ENCODE results near the gene FAM20C.

The FAM20C gene

DNA sequence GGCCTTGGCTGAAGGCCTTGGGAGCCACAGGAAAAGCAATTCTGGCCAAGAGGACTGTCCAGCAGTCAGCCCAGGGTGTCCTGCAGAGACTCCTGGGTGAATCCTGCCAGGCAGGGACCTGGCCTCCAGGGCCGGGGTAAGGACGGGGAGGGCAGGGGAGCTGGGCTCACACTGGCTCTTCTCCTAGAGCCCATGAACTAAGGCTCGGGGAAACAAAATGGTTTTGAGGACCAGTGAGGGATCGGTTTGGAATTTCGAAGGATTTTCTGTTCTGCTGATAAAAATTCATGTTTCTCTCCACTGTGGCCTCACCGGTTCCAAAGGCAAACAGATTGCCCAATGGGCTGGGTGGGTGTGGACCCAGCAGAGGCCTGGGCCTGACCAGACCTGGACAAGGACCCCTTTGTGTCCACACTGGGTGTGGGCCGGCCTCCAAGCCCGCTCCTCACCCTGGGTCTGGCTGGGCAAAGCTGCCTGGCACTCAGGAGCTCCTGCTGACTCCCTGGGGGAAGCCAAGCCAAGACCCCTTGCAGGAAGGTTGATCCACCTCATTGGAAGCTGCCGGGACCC lies 27.3 kb downstream of the FAM20C start:
- Histone ChIP-seq H3K27me3 (ENCODE audit: control insufficient read depth, insufficient read depth, low read length) (no peaks in the 10 kb centered on the region), H3K9me3 (ENCODE audit: control insufficient read depth, insufficient read depth, low read length) (no peaks in the 10 kb centered on the region), H3K9ac (ENCODE audit: low read depth, low read length) (no peak overlapping the region), H3K4me3 (ENCODE audit: low read depth, low read length) (no peak overlapping the region), H3K4me1 (ENCODE audit: control insufficient read depth, insufficient read depth, low read length) (no peaks in the 10 kb centered on the region), H3K36me3 (ENCODE audit: control insufficient read depth, insufficient read depth, low read length) (peaks cover 3% of the 10 kb centered on the region)

- Histone ChIP-seq H3K9me3 (ENCODE audit: control insufficient read depth, insufficient read depth, low read length) (no peaks in the 10 kb centered on the region), H3K36me3 (ENCODE audit: control insufficient read depth, insufficient read depth, low read length) (peaks cover 3% of the 10 kb centered on the region), H3K4me1 (ENCODE audit: control insufficient read depth, insufficient read depth, low read length) (no peaks in the 10 kb centered on the region)
Observed at GRCh38 chr7:220151-220841, 27.9 kb downstream of the FAM20C start.

DNA sequence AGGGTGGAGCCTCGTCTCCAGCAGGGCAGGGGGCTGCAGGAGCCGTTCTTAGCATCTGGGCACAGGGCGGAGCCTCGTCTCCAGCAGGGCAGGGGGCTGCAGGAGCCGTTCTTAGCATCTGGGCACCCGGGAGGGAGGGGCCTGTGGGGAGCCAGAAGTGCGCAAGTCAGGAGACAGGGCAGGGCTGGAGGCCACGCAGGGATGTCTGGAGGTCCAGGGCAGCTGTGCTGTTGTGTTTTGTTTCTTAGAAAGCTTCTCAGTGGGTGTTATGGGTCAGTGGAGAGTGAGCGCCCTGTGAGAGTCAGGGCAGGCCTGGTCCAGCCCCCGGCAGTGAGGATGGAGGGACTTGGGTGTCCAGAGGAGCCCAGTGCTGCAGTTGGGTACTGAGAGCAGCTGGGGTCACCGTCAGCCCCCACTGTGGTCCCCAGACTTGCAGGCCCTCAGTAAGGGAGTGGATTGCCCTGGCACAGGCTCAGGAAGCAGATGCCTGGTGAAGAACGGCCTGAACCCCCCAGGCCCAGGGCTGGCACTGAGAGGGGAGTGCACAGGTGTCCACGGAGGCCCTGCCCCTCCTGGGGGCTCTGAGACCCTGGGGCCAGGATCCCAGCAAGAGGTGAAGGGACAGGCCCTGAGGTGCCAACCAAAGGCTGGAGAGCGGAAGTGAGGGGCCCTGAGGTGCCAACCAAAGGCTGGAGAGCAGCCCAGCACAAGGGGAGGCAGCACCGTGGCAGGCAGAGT lies 29.8 kb downstream of the FAM20C start:
- no peaks in the 10 kb centered on the region for H3K9me3 ChIP-seq (ENCODE audit: control insufficient read depth, insufficient read depth, low read length)
- no peak overlapping the region for H3K9ac ChIP-seq (ENCODE audit: low read depth, low read length)
- no peaks in the 10 kb centered on the region for H3K27me3 ChIP-seq (ENCODE audit: control insufficient read depth, insufficient read depth, low read length)
- no peak overlapping the region for H3K4me3 ChIP-seq (ENCODE audit: low read depth, low read length)
- H3K4me1 ChIP-seq (ENCODE audit: control insufficient read depth, insufficient read depth, low read length): no peaks in the 10 kb centered on the region
- H3K36me3 ChIP-seq (ENCODE audit: control insufficient read depth, insufficient read depth, low read length): peaks cover 3% of the 10 kb centered on the region

More at GRCh38 chr7:220151-220841, 27.9 kb downstream of the FAM20C start:
- Histone ChIP-seq H3K9ac (ENCODE audit: low read depth, low read length) (no peak overlapping the region), H3K4me3 (ENCODE audit: low read depth, low read length) (no peak overlapping the region), H3K27me3 (ENCODE audit: control insufficient read depth, insufficient read depth, low read length) (no peaks in the 10 kb centered on the region)

DNA sequence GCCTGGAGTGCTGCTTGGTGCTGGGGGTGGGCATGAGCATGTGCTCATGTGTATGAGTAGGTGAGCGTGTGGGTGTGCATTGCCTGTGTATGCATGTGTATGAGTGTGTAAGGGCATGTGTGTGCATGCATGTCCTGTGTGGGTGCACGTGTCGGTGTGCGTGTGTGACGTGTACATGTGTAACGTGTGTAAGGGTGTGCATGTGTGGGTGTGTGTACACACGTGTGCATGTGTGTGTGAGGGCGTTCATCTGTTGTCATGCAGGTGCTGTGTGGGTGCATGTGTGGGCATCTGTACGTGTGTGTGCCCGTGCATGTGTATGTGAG lies 30.3 kb downstream of the FAM20C start:
- Histone ChIP-seq H3K9me3 (ENCODE audit: control insufficient read depth, insufficient read depth, low read length) (no peaks in the 10 kb centered on the region), H3K27me3 (ENCODE audit: control insufficient read depth, insufficient read depth, low read length) (no peaks in the 10 kb centered on the region), H3K36me3 (ENCODE audit: control insufficient read depth, insufficient read depth, low read length) (no peaks in the 10 kb centered on the region), H3K4me3 (ENCODE audit: low read depth, low read length) (no peak overlapping the region), H3K4me1 (ENCODE audit: control insufficient read depth, insufficient read depth, low read length) (no peaks in the 10 kb centered on the region), H3K9ac (ENCODE audit: low read depth, low read length) (no peak overlapping the region)

DNA sequence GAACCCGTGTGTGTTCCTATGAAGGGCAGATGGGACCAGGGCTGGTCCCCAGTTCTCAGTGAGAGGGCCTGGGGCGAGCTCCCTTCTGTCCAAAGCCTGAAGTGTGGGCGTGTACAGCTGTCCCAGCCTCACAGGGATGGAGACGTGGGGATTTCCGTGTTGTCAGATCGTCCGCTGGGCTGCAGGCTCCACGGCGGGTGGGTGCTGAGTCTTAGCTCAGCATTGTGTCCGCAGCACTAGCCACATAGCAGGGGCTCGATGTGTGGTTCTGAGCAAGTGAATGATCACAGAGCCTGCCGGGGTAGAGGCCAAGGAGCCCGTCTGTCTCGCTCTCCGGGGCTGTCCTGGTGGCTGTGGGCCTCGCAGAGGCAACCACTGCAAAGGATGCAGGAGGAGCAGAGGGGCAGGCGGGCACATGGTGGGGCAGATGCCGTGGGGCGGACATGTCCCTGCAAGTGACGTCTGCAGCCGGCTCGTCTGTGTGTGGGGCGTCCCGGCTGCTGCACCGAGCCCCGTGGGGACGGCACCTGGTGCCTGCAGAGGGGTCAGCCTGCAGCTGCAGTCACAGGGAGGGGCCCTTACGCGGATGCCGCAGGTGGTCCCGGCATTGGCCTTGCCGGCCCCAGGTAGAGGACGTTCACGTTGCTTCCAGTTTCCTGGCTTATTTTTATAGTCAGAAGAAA lies 30.9 kb downstream of the FAM20C start:
- H3K27me3 ChIP-seq (ENCODE audit: control insufficient read depth, insufficient read depth, low read length): no peaks in the 10 kb centered on the region
- H3K36me3 ChIP-seq (ENCODE audit: control insufficient read depth, insufficient read depth, low read length): no peaks in the 10 kb centered on the region
- H3K4me3 ChIP-seq (ENCODE audit: low read depth, low read length): no peak overlapping the region
- no peak overlapping the region for H3K9ac ChIP-seq (ENCODE audit: low read depth, low read length)
- no peaks in the 10 kb centered on the region for H3K9me3 ChIP-seq (ENCODE audit: control insufficient read depth, insufficient read depth, low read length)
- H3K4me1 ChIP-seq (ENCODE audit: control insufficient read depth, insufficient read depth, low read length): no peaks in the 10 kb centered on the region

- Histone ChIP-seq H3K9ac (ENCODE audit: low read depth, low read length) (no peak overlapping the region), H3K4me1 (ENCODE audit: control insufficient read depth, insufficient read depth, low read length) (no peaks in the 10 kb centered on the region), H3K36me3 (ENCODE audit: control insufficient read depth, insufficient read depth, low read length) (peaks cover 3% of the 10 kb centered on the region), H3K4me3 (ENCODE audit: low read depth, low read length) (no peak overlapping the region), H3K9me3 (ENCODE audit: control insufficient read depth, insufficient read depth, low read length) (no peaks in the 10 kb centered on the region), H3K27me3 (ENCODE audit: control insufficient read depth, insufficient read depth, low read length) (no peaks in the 10 kb centered on the region)
Observed at GRCh38 chr7:223861-224260, 31.5 kb downstream of the FAM20C start.

DNA sequence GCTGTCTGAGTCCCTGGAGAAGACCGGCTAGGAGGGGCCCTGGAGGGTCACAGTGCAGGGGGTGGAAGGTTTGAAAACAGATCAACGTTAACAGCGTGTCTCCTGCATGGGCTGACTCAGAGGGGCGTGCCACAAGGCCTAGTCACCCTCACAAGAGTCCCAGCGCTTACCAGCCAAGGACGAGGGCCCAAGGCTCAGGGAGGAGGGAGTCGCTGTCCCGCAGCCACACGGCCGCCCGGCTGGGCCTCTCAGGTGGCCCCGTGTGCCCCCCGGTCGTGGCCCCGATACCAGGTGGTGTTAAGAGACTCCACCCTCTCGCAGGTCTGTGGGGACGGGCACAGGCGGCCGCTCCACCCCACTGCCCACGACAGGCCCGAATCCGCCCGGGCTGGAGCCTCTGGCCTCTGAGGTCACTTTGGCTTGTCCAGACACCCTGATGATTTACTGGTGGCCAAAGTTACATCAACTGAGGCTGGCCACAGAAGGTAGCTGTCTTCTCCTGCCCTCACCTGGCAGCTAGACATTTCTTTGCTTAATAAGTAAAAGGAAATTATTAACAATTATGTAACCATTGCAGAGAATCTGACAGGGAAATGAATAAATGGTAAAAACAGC lies 34.0 kb downstream of the FAM20C start:
- H3K9ac ChIP-seq (ENCODE audit: low read depth, low read length): no peak overlapping the region
- no peaks in the 10 kb centered on the region for H3K27me3 ChIP-seq (ENCODE audit: control insufficient read depth, insufficient read depth, low read length)
- no peak overlapping the region for H3K4me3 ChIP-seq (ENCODE audit: low read depth, low read length)
- H3K4me1 ChIP-seq (ENCODE audit: control insufficient read depth, insufficient read depth, low read length): no peaks in the 10 kb centered on the region
- H3K9me3 ChIP-seq (ENCODE audit: control insufficient read depth, insufficient read depth, low read length): no peaks in the 10 kb centered on the region
- H3K36me3 ChIP-seq (ENCODE audit: control insufficient read depth, insufficient read depth, low read length): peaks cover 3% of the 10 kb centered on the region

DNA sequence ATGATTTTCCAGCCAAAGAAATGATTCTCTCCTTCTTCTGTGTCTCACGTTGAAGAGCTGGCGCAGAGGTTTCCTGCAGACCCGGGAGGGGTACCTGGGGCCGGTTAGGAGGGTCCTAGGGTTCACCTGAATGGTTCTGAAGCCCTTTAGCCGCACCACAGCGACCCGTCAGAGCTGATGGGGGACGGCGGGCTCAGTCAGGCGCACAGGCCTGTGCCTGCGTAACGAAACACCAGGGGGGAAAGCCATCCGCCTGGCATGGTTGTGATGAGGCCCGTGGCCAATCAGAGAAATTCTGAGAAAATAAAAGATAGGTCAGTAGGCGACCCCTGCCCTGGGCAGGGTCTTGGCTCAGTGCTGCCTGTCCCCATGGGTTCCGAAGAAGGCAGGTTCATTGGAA lies 35.6 kb downstream of the FAM20C start:
- Histone ChIP-seq H3K9me3 (ENCODE audit: control insufficient read depth, insufficient read depth, low read length) (no peaks in the 10 kb centered on the region), H3K36me3 (ENCODE audit: control insufficient read depth, insufficient read depth, low read length) (peaks cover 3% of the 10 kb centered on the region), H3K9ac (ENCODE audit: low read depth, low read length) (no peak overlapping the region), H3K4me3 (ENCODE audit: low read depth, low read length) (no peak overlapping the region), H3K27me3 (ENCODE audit: control insufficient read depth, insufficient read depth, low read length) (no peaks in the 10 kb centered on the region), H3K4me1 (ENCODE audit: control insufficient read depth, insufficient read depth, low read length) (no peaks in the 10 kb centered on the region)

GRCh38 chr7:228610-229009 lies 36.2 kb downstream of the FAM20C start:
- Histone ChIP-seq H3K9ac (ENCODE audit: low read depth, low read length) (no peak overlapping the region), H3K27me3 (ENCODE audit: control insufficient read depth, insufficient read depth, low read length) (no peaks in the 10 kb centered on the region), H3K36me3 (ENCODE audit: control insufficient read depth, insufficient read depth, low read length) (peaks cover 3% of the 10 kb centered on the region)

DNA sequence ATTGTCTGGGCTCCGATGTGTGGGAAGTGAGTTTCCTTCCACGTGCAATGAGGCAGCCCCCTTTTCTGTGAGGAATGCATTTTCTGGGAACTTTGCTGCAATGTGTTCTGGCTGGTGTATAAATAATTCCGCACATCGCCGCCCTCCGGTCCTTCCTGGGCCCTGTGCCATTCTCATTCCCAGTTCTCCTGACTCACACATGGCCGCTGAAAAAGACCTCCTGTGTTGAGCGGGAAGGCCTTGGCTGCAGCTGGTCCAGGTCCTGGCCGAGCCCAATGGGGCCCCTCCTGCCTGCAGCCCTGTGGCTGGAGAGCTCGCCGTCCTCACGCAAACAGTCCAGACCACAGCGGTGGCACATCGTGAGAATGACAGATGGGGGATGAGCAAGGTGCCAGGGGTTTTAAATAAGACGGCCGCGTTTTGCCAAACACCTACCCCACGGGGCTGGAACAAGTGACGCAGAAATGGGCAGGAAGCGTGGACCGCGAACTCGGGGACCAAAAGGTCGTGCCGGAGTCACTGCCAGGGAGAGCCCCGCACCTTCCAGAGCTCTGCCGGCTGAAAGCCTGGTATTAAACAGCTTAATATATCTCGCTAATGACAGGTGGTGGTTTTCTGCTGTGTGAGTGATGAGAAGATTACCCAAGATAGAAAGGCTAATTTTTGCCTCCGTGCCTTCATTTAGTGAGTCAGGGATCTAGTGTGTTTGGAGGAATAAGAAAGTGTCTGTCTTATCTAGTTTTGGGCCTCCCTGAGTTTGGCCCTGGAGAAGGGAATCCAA lies 37.0 kb downstream of the FAM20C start:
- Histone ChIP-seq H3K36me3 (ENCODE audit: control insufficient read depth, insufficient read depth, low read length) (peaks cover 3% of the 10 kb centered on the region), H3K4me3 (ENCODE audit: low read depth, low read length) (no peak overlapping the region), H3K27me3 (ENCODE audit: control insufficient read depth, insufficient read depth, low read length) (no peaks in the 10 kb centered on the region), H3K4me1 (ENCODE audit: control insufficient read depth, insufficient read depth, low read length) (no peaks in the 10 kb centered on the region), H3K9ac (ENCODE audit: low read depth, low read length) (no peak overlapping the region), H3K9me3 (ENCODE audit: control insufficient read depth, insufficient read depth, low read length) (no peaks in the 10 kb centered on the region)

More at GRCh38 chr7:228610-229009, 36.2 kb downstream of the FAM20C start:
- no peaks in the 10 kb centered on the region for H3K4me1 ChIP-seq (ENCODE audit: control insufficient read depth, insufficient read depth, low read length)
- no peak overlapping the region for H3K4me3 ChIP-seq (ENCODE audit: low read depth, low read length)
- no peaks in the 10 kb centered on the region for H3K9me3 ChIP-seq (ENCODE audit: control insufficient read depth, insufficient read depth, low read length)

DNA sequence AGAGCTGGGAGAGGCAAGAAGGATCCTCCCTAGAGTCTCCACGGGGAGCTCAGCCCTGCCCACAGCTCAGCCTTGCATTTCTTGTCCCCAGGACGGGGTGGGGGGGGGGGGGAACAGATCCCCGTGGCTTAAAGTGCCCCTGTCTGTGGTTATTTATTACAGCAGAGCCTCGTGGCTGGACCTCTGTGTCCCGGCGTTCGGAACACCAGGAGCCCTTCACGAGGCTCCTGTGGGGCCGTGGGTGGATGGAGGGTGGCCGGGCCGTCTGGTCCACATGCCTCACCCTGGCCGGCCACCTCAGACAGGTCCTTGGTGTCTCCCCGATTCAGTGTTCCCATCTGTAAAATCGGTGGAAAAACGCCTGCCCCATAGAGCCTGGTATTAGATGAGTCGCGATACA lies 37.9 kb downstream of the FAM20C start:
- no peak overlapping the region for H3K4me3 ChIP-seq (ENCODE audit: low read depth, low read length)
- no peaks in the 10 kb centered on the region for H3K27me3 ChIP-seq (ENCODE audit: control insufficient read depth, insufficient read depth, low read length)
- no peaks in the 10 kb centered on the region for H3K9me3 ChIP-seq (ENCODE audit: control insufficient read depth, insufficient read depth, low read length)
- no peak overlapping the region for H3K9ac ChIP-seq (ENCODE audit: low read depth, low read length)
- H3K4me1 ChIP-seq (ENCODE audit: control insufficient read depth, insufficient read depth, low read length): no peaks in the 10 kb centered on the region
- H3K36me3 ChIP-seq (ENCODE audit: control insufficient read depth, insufficient read depth, low read length): peaks cover 3% of the 10 kb centered on the region
